ENCODE results near the gene LAMA2. TPM values are rescaled to one million over a fixed set of nuclear protein-coding genes. Genes with fewer than 3 reads are reported as not detected.

LAMA2 gene
- polyA plus RNA-seq, 3 donors from 2014 or later: 0.17 to 1.2 (median 0.34) TPM

DNA sequence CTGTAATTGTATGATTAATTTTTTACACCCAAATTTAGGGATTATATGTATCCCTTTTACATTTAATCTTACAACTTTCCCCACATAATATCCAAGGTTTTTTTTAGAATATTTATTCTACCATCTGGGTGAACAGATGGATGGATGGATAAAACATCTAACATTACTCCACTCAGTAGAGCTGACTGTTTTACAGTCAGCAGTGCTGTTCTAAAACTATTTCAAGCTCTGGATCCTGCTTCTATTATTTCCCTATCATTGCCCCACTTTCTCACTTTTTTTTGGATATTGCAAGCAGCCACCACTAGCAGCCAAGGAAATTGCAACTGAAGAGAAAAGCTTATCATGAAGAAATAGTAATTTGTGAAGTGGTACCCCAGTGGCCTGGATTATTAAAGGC, 653.3 kb downstream of the LAMA2 start:
- Mint-ChIP-seq H3K9me3 (no peaks in the 10 kb centered on the region), H3K27me3 (ENCODE audit: low read depth in 3 of 3) (peaks cover 0 to 2% (median 0%) of the 10 kb centered on the region in 3 donors), H3K27ac (no peak overlapping the region), H3K36me3 (peaks cover 7 to 22% (median 16%) of the 10 kb centered on the region in 3 donors), H3K4me3 (no peak overlapping the region), H3K4me1 (no peaks in the 10 kb centered on the region)
- no peak for DNase-seq

DNA sequence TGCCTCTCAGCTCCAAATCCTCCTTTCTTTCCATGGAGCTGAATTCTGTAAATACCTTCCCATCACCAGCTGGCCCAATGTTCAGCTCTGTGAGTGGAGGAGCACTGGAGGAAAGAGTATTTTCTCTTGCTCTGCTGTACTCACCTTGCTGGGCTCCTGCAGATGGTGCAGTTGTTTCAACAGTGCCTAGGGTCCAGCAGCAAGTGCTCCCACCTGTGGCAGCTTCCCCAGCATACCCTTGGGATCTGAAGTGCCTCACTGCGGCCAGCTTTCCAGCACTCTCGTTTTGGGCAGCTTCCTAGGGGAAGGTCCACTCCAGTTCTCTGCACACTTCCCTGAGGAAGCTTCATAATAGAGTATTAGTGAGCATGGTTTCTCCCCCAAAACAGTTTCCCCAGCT, 656.1 kb downstream of the LAMA2 start:
- Mint-ChIP-seq H3K9me3 (no peaks in the 10 kb centered on the region), H3K4me3 (no peak overlapping the region), H3K4me1 (no peaks in the 10 kb centered on the region), H3K27me3 (ENCODE audit: low read depth in 3 of 3) (peaks cover 0 to 2% (median 0%) of the 10 kb centered on the region in 3 donors), H3K27ac (no peak overlapping the region), H3K36me3 (peaks cover 4 to 22% (median 14%) of the 10 kb centered on the region in 3 donors)
- no peak for DNase-seq

DNA sequence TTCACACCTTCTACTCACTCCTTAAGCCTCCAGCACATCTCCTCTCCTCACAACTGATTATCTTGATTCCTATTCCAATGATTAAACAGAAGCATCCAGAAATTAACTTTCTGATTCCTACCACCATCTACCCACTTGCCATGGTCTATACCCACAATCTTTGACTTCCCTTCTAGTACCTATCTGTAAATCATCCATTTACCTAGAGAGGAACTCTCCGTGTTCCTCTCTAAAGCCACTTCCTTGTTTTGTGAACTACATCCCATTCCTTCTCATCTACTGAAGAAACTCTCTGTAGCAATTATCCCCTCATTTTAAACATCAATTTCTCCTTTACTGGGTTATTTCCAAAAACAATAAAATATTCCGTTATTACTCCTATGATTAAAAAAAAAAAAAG, 659.8 kb downstream of the LAMA2 start:
- H3K9me3 Mint-ChIP-seq: no peaks in the 10 kb centered on the region
- H3K27ac Mint-ChIP-seq: no peak overlapping the region
- H3K36me3 Mint-ChIP-seq: peaks cover 7 to 17% (median 12%) of the 10 kb centered on the region in 3 donors
- H3K4me3 Mint-ChIP-seq: no peak overlapping the region
- peaks cover 0 to 4% (median 0%) of the 10 kb centered on the region in 3 donors for H3K27me3 Mint-ChIP-seq (ENCODE audit: low read depth in 3 of 3)
- no peak for DNase-seq
- H3K4me1 Mint-ChIP-seq: no peaks in the 10 kb centered on the region

DNA sequence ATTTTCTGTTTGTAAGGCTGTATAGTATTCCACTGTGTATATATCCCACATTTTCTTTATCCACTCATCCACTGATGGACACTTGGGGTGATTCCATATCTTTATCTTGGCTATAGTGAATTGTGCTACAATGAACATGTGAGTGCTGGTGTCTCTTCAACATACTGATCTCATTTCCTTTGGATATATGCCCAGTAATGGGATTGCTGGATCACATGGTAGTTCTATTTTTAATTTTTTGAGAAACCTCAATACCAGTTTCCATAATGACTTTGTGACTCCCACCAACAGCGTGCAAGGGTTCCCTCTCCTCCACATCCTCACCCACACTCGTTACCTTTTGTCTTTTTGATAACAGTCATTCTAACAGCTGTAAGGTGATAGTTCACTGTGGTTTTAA, 661.0 kb downstream of the LAMA2 start:
- H3K27ac Mint-ChIP-seq: no peak overlapping the region
- H3K4me1 Mint-ChIP-seq: no peaks in the 10 kb centered on the region
- no peak overlapping the region for H3K4me3 Mint-ChIP-seq
- DNase-seq: no peak
- H3K27me3 Mint-ChIP-seq (ENCODE audit: low read depth in 3 of 3): peaks cover 0 to 4% (median 2%) of the 10 kb centered on the region in 3 donors
- H3K36me3 Mint-ChIP-seq: peaks cover 3 to 13% (median 12%) of the 10 kb centered on the region in 3 donors
- H3K9me3 Mint-ChIP-seq: no peaks in the 10 kb centered on the region

- Mint-ChIP-seq H3K9me3 (no peaks in the 10 kb centered on the region), H3K4me3 (no peak overlapping the region), H3K27me3 (ENCODE audit: low read depth in 3 of 3) (peaks cover 0 to 4% (median 2%) of the 10 kb centered on the region in 3 donors), H3K27ac (no peak overlapping the region), H3K4me1 (no peaks in the 10 kb centered on the region), H3K36me3 (peaks cover 3 to 8% (median 4%) of the 10 kb centered on the region in 3 donors)
- DNase-seq: no peak
Observed at GRCh38 chr6:129544892-129545612, 662.1 kb downstream of the LAMA2 start.

DNA sequence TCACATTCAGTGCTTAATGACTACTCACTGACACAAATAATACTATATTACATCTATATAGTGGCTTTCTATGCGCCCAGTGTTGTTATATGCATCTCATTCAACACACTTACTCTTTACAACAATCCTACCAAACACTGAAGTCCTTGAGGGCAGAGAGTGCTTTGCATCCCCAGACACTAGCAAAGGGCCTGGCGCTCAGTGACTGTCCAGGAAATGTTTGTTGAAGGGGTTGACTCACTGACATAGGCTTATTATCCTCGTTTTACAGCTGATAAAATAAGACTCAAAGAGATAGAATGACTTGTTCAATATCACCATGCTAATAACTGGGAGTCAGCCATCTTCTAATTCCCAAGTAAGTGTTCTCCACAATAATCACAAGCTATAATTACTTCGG, 663.8 kb downstream of the LAMA2 start:
- Mint-ChIP-seq H3K36me3 (peaks cover 0 to 12% (median 3%) of the 10 kb centered on the region in 3 donors), H3K9me3 (no peaks in the 10 kb centered on the region), H3K4me1 (no peaks in the 10 kb centered on the region), H3K4me3 (no peak overlapping the region), H3K27me3 (ENCODE audit: low read depth in 3 of 3) (peaks cover 0 to 4% (median 2%) of the 10 kb centered on the region in 3 donors), H3K27ac (no peak overlapping the region)
- no peak for DNase-seq

DNA sequence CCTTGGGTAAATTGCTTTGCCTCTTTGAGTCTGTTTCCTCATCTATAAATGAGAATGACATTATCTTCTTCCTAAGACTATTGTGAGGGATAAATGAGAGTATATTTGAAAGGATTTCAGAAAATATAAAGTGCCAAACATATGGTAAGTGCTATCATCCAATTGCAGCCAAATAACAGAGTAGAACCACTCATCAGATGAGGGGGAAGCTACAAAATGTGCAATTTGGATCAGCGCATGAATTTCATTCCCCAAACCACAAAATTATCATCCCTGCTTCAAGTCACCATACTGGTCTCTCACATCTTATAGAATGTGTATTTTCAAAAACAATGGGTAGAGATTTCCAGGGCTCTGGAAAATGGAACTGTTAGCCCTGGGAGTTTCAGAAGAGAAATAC, 668.5 kb downstream of the LAMA2 start:
- no peaks in the 10 kb centered on the region for H3K4me1 Mint-ChIP-seq
- no peak for DNase-seq
- H3K27me3 Mint-ChIP-seq (ENCODE audit: low read depth in 3 of 3): peaks cover 0 to 8% (median 0%) of the 10 kb centered on the region in 3 donors
- H3K27ac Mint-ChIP-seq: no peak overlapping the region
- no peaks in the 10 kb centered on the region for H3K9me3 Mint-ChIP-seq
- peaks cover 12 to 21% (median 14%) of the 10 kb centered on the region in 3 donors for H3K36me3 Mint-ChIP-seq
- no peak overlapping the region for H3K4me3 Mint-ChIP-seq

GRCh38 chr6:129552413-129552812, 669.5 kb downstream of the LAMA2 start:
- Mint-ChIP-seq H3K27me3 (ENCODE audit: low read depth in 3 of 3) (peaks cover 0 to 8% (median 0%) of the 10 kb centered on the region in 3 donors), H3K9me3 (no peaks in the 10 kb centered on the region), H3K4me1 (no peaks in the 10 kb centered on the region), H3K4me3 (no peak overlapping the region), H3K36me3 (peaks cover 15 to 21% (median 16%) of the 10 kb centered on the region in 3 donors), H3K27ac (no peak overlapping the region)
- DNase-seq: no peak

DNA sequence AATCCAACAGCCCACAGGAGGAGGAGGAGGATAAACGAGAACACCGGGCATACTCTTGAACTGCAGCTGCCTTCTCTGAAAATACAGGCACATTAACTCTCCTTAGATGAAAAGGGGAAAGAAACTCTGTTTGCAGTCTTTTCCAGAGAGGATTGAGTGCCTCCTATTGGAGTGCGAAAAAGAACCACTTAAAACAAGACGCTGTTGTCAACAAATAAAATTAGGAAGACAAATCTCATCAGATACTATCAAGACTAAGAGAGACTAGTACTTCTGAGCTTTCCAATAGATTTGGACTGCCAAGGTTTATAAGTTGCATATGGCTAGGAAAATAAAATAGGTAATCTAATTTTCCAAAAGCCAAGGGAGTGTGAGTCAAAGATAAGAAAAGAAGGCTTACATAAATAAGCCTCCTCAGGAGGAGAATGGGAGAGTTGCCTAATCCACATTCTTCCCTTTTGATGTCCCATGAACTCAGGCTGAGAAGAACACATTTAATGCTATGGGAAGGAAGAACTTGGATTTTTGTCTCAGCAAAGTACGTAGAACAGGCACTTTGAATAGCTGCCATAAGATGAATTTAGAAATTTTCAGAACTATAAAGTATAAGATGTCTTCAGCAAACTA, 672.4 kb downstream of the LAMA2 start:
- peaks cover 0 to 4% (median 0%) of the 10 kb centered on the region in 3 donors for H3K27me3 Mint-ChIP-seq (ENCODE audit: low read depth in 3 of 3)
- no peaks in the 10 kb centered on the region for H3K9me3 Mint-ChIP-seq
- no peak for DNase-seq
- H3K27ac Mint-ChIP-seq: no peak overlapping the region
- H3K4me3 Mint-ChIP-seq: no peak overlapping the region
- H3K4me1 Mint-ChIP-seq: no peaks in the 10 kb centered on the region
- H3K36me3 Mint-ChIP-seq: peaks cover 21 to 25% (median 21%) of the 10 kb centered on the region in 3 donors

DNA sequence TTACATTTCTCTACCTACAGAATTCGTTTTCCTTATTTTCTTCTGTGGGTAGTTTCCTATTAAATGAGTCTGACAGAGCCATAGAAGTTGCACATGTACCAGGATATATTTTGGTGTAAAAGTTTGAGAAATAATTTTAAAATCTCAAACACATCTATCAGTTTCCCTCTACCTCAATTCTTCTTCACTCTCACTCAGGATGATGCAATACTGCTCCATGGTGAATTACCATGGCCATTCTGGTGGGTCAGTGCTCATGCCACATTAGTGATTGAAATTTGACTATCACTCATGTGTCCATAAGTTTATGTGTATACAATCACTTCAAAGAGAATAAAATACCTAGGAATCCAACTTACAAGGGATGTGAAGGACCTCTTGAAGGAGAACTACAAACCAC, 675.3 kb downstream of the LAMA2 start:
- DNase-seq: no peak
- peaks cover 0 to 2% (median 2%) of the 10 kb centered on the region in 3 donors for H3K27me3 Mint-ChIP-seq (ENCODE audit: low read depth in 3 of 3)
- H3K36me3 Mint-ChIP-seq: peaks cover 10 to 14% (median 12%) of the 10 kb centered on the region in 3 donors
- no peaks in the 10 kb centered on the region for H3K4me1 Mint-ChIP-seq
- H3K9me3 Mint-ChIP-seq: no peaks in the 10 kb centered on the region
- no peak overlapping the region for H3K27ac Mint-ChIP-seq
- H3K4me3 Mint-ChIP-seq: no peak overlapping the region

- no peak overlapping the region for H3K27ac Mint-ChIP-seq
Observed at GRCh38 chr6:129565366-129565765, 682.4 kb downstream of the LAMA2 start.

GRCh38 chr6:129565811-129566210, 682.9 kb downstream of the LAMA2 start:
- H3K4me3 Mint-ChIP-seq: no peak overlapping the region
- peaks cover 7 to 13% (median 9%) of the 10 kb centered on the region in 3 donors for H3K36me3 Mint-ChIP-seq
- no peak for DNase-seq
- peaks cover 2 to 7% (median 2%) of the 10 kb centered on the region in 3 donors for H3K27me3 Mint-ChIP-seq (ENCODE audit: low read depth in 3 of 3)
- no peaks in the 10 kb centered on the region for H3K4me1 Mint-ChIP-seq
- H3K9me3 Mint-ChIP-seq: peaks cover 0 to 3% (median 0%) of the 10 kb centered on the region in 6 donors
- H3K27ac Mint-ChIP-seq: no peak overlapping the region

More at GRCh38 chr6:129565366-129565765, 682.4 kb downstream of the LAMA2 start:
- H3K4me3 Mint-ChIP-seq: no peak overlapping the region
- no peaks in the 10 kb centered on the region for H3K4me1 Mint-ChIP-seq
- no peak for DNase-seq
- peaks cover 2 to 8% (median 2%) of the 10 kb centered on the region in 3 donors for H3K27me3 Mint-ChIP-seq (ENCODE audit: low read depth in 3 of 3)
- peaks cover 4 to 9% (median 4%) of the 10 kb centered on the region in 3 donors for H3K36me3 Mint-ChIP-seq
- H3K9me3 Mint-ChIP-seq: peaks cover 0 to 3% (median 0%) of the 10 kb centered on the region in 6 donors

All from immature natural killer cell (primary cell).